HUES64 (cell line): ENCODE data around the gene ELOA.

Experiments used
- H3K27ac ChIP-seq: 2 replicates; pipeline ENCODE4 v1.7.0; 2013; ENCODE audit warnings: low read depth, low read length, inconsistent platforms
- H3K27me3 ChIP-seq: 2 replicates; pipeline ENCODE4 v1.6.1; 2013; ENCODE audit warnings: mild to moderate bottlenecking, low read length; ENCODE audit not compliant: insufficient read depth
- H3K36me3 ChIP-seq: 2 replicates; pipeline ENCODE4 v1.6.1; 2013; ENCODE audit warnings: mild to moderate bottlenecking, low read length; ENCODE audit not compliant: insufficient read depth
- H3K4me1 ChIP-seq: 2 replicates; pipeline ENCODE4 v1.6.1; 2013; ENCODE audit warnings: mild to moderate bottlenecking, low read length, moderate library complexity; ENCODE audit not compliant: insufficient read depth
- H3K4me3 ChIP-seq: 2 replicates; pipeline ENCODE4 v1.5.1; 2013; ENCODE audit warnings: mild to moderate bottlenecking, low read length, moderate library complexity
- H3K9ac ChIP-seq: 2 replicates; pipeline ENCODE4 v1.6.1; 2013; ENCODE audit warnings: mild to moderate bottlenecking, low read depth, low read length
- H3K9me3 ChIP-seq: 2 replicates; pipeline ENCODE4 v1.6.1; 2013; ENCODE audit warnings: low read depth, low read length; ENCODE audit not compliant: insufficient read depth
- WGBS: fragments of 150-250, 120-280 bp; methylation state at CpG from one replicate; pipeline ENCODE4 v1.1.7; 2013; ENCODE audit warnings: missing lambda C conversion rate; 5-methylcytosine and 5-hydroxymethylcytosine counted together

Gene ELOA

DNA sequence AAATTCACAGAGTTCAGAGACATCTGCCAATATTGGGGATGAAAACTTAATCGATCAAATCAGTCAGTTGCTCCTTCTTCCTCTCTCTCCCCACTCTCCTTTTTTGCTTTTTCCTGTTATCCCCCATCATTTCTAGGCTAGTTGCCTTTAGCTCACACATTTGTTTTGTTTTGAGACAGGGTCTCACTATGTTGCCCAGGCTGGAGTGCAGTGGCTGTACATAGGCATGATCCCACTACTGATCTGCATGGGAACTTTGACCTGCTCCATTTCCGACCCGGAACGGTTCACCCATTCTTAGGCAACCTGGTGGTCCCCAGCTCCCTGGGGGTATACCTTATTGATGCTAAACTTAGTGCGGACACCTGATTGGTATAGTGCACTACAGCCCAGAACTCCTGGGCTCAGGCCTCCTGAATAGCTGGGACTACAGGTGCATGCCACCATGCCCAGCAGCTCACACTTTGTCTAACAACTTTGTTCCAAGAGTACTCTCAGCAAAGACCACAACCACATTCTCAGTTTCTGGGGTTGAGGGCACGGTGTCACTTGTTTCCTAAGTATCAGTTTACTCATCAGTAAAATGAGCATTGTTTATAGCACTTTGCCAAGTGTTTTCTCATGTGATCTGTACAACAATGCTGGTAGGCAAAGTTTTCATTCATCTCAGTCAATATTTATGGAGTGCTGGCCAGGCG lies 6.7 kb upstream of the ELOA start:
- 97% methylated on average over 7 of the region's 7 CpGs for WGBS
- Histone ChIP-seq H3K36me3 (no peaks in the 10 kb centered on the region), H3K4me3 (no peak overlapping the region), H3K9ac (no peak overlapping the region), H3K27me3 (no peaks in the 10 kb centered on the region), H3K27ac (no peak overlapping the region), H3K4me1 (no peaks in the 10 kb centered on the region), H3K9me3 (no peaks in the 10 kb centered on the region)

DNA sequence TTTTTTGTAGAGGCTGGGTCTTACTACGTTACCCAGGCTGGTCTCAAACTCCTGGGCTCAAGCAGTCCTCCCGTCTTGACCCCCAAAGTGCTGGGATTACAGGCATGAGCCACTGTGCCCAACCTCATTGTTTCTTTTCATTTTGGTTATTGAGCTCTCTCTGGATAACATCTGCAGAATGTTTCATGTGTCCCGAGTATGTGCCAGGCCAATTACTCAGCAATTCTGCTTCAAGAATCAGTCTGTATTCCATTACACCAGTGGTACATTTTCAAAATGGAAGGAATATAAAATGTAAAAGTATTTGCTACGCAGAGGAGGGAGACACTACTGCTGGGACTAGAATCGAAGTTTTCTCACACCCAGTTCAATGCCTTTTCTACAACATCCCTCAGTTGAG lies 1.7 kb upstream of the ELOA start:
- WGBS: 96% methylated on average over 3 of the region's 5 CpGs
- H3K9me3 ChIP-seq: no peaks in the 10 kb centered on the region
- H3K27me3 ChIP-seq: no peaks in the 10 kb centered on the region
- H3K9ac ChIP-seq: no peak overlapping the region
- H3K4me1 ChIP-seq: peaks cover 13% of the 10 kb centered on the region
- no peak overlapping the region for H3K4me3 ChIP-seq
- H3K36me3 ChIP-seq: peaks cover 10% of the 10 kb centered on the region
- H3K27ac ChIP-seq: no peak overlapping the region

DNA sequence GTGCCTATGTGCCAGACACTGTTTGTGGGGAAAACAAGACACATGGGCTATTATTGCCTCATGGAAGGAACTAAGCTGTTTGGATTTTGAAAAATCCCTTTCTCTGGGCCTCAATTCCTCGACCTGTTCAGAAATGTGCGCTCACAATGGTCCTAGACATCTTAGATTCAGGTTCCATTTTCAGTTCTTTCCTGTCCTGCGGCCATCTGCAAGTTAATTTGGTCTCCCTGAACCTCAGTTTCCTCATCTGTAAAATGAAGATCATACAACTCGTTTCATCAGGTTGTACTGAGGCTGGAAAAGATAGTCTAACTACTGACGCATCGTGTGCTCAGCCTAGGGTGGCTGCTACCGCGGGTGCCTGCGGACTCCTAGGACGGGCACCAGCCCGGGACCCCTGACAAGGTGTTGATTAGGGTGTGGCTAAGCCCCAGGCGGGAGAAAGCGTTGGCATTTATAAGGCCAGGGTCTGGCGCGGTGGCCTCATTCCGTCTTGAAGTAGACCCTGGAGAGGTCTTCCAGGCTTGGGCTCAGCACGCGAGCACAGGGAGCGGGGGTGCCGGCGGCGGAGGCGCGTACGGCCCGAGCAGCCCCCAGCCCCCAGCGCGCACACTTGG lies 493 bp upstream of the ELOA start:
- WGBS: 15% methylated on average over 28 of the region's 28 CpGs
- H3K27me3 ChIP-seq: no peaks in the 10 kb centered on the region
- H3K36me3 ChIP-seq: peaks cover 21% of the 10 kb centered on the region
- peak overlapping the region; percentile 92 for H3K4me3 ChIP-seq
- no peaks in the 10 kb centered on the region for H3K9me3 ChIP-seq
- H3K9ac ChIP-seq: peak overlapping the region; percentile 88
- H3K27ac ChIP-seq: peak overlapping the region; percentile 81
- H3K4me1 ChIP-seq: peaks cover 13% of the 10 kb centered on the region

DNA sequence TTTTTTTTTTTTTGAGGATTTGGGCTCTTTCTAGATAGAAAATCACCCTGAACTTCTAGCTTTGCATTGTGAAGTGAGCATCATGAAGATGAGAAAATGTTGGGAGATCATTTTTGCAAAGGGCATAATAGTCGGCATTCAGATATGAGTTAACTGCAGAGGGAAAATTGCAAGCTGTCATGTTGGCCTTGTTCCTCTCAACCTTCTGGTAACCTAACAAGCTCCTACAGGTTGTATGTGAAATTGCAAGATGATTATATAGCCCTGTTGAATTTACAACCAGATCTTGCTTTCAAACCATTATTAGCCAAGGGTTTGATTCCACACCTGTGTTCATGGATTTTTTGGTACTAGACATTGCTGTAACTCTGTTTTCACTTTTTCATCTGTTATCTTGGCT lies 2.2 kb downstream of the ELOA start:
- no peak overlapping the region for H3K4me3 ChIP-seq
- H3K9ac ChIP-seq: no peak overlapping the region
- H3K27ac ChIP-seq: no peak overlapping the region
- H3K36me3 ChIP-seq: peaks cover 43% of the 10 kb centered on the region
- 96% methylated on average over 1 of the region's 1 CpG for WGBS
- no peaks in the 10 kb centered on the region for H3K9me3 ChIP-seq
- peaks cover 13% of the 10 kb centered on the region for H3K4me1 ChIP-seq
- no peaks in the 10 kb centered on the region for H3K27me3 ChIP-seq

DNA sequence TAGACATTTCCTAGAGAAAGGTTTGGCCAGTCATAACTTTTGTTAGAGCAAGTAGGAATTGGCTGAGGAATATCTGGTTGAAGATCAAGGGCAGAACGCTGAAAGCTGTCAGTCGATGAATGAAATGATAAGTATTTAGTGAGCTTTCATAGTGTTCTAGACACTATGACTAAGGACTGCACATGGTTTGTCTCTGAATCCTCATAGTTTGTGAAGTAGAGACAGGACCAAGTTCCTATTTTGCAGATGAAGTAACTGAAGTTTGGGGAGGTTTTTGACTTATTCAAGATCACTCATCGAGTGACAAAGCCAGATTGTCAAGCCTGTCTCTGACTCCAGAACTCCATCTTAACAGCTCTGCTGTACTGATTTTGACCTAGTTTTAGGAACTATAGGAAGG lies 4.7 kb downstream of the ELOA start:
- Histone ChIP-seq H3K9ac (no peak overlapping the region), H3K27me3 (no peaks in the 10 kb centered on the region), H3K36me3 (peaks cover 68% of the 10 kb centered on the region), H3K4me1 (peaks cover 9% of the 10 kb centered on the region), H3K27ac (no peak overlapping the region), H3K9me3 (no peaks in the 10 kb centered on the region), H3K4me3 (no peak overlapping the region)
- 93% methylated on average over 3 of the region's 3 CpGs for WGBS

DNA sequence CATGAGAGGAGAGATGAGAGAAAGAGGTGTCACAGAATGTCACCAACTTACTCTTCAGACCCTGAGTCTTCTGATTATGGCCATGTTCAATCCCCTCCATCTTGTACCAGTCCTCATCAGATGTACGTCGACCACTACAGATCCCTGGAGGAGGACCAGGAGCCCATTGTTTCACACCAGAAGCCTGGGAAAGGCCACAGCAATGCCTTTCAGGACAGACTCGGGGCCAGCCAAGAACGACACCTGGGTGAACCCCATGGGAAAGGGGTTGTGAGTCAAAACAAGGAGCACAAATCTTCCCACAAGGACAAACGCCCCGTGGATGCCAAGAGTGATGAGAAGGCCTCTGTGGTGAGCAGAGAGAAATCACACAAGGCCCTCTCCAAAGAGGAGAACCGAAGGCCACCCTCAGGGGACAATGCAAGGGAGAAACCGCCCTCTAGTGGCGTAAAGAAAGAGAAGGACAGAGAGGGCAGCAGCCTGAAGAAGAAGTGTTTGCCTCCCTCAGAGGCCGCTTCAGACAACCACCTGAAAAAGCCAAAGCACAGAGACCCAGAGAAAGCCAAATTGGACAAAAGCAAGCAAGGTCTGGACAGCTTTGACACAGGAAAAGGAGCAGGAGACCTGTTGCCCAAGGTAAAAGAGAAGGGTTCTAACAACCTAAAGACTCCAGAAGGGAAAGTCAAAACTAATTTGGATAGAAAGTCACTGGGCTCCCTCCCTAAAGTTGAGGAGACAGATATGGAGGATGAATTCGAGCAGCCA lies 8.0 kb downstream of the ELOA start:
- no peaks in the 10 kb centered on the region for H3K27me3 ChIP-seq
- H3K9ac ChIP-seq: no peak overlapping the region
- no peaks in the 10 kb centered on the region for H3K9me3 ChIP-seq
- 83% methylated on average over 11 of the region's 11 CpGs for WGBS
- H3K27ac ChIP-seq: no peak overlapping the region
- no peaks in the 10 kb centered on the region for H3K4me1 ChIP-seq
- no peak overlapping the region for H3K4me3 ChIP-seq
- H3K36me3 ChIP-seq: peaks cover 94% of the 10 kb centered on the region

DNA sequence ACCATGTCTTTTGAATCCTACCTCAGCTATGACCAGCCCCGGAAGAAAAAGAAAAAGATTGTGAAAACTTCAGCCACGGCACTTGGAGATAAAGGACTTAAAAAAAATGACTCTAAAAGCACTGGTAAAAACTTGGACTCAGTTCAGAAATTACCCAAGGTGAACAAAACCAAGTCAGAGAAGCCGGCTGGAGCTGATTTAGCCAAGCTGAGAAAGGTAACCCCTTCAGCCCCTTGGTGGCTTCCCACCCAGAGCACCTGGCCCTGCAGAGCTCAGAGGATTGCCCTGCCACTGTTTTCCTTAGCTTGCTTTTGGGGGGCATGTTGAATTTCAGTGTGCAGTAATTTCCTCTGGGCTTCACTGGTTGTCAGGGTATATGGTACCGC lies 8.5 kb downstream of the ELOA start:
- H3K4me1 ChIP-seq: no peaks in the 10 kb centered on the region
- no peak overlapping the region for H3K4me3 ChIP-seq
- peaks cover 94% of the 10 kb centered on the region for H3K36me3 ChIP-seq
- no peaks in the 10 kb centered on the region for H3K27me3 ChIP-seq
- no peaks in the 10 kb centered on the region for H3K9me3 ChIP-seq
- no peak overlapping the region for H3K9ac ChIP-seq
- no peak overlapping the region for H3K27ac ChIP-seq
- 96% methylated on average over 4 of the region's 4 CpGs for WGBS

DNA sequence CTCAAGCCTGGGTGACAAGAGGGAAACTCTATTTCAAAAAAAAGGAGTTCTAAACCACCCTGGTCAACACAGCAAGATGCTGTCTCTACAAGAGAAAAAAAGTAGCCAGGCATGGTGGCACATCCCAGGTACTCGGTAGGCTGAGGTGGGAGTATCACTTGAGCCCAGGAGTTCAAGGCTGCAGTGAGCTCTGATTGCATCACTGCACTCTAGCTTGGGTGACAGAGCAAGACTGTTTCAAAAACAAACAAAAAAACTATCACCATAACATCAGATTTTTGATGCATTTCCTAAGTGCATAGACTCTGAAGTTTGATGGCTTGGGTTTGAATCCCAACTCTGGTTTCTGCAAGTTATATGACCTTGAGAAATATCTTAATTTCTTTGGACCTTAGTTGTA lies 9.6 kb downstream of the ELOA start:
- H3K9ac ChIP-seq: no peak overlapping the region
- no peak overlapping the region for H3K27ac ChIP-seq
- no peaks in the 10 kb centered on the region for H3K4me1 ChIP-seq
- no peak overlapping the region for H3K4me3 ChIP-seq
- no peaks in the 10 kb centered on the region for H3K9me3 ChIP-seq
- WGBS: 100% methylated on average over 1 of the region's 1 CpG
- H3K27me3 ChIP-seq: no peaks in the 10 kb centered on the region
- H3K36me3 ChIP-seq: peaks cover 94% of the 10 kb centered on the region

DNA sequence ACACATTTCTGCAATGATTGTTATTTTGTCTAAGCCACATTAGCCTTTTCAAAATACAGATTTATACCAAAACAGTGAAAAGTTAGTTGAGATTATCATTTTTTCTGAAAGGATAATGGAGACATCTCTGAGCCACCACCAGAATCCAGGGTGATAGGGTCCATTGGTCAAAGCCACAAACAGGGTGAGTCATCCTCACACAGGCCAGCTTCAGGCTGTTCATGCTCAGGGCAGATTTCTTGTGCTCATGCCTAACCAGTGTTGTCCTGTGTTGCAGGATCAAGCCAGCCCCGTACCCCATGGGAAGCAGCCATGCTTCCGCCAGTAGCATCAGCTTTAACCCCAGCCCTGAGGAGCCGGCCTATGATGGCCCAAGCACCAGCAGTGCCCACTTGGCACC lies 13.4 kb downstream of the ELOA start:
- peaks cover 98% of the 10 kb centered on the region for H3K36me3 ChIP-seq
- H3K27me3 ChIP-seq: no peaks in the 10 kb centered on the region
- H3K4me3 ChIP-seq: no peak overlapping the region
- 98% methylated on average over 3 of the region's 3 CpGs for WGBS
- H3K27ac ChIP-seq: no peak overlapping the region
- H3K4me1 ChIP-seq: no peaks in the 10 kb centered on the region
- H3K9me3 ChIP-seq: no peaks in the 10 kb centered on the region
- no peak overlapping the region for H3K9ac ChIP-seq

DNA sequence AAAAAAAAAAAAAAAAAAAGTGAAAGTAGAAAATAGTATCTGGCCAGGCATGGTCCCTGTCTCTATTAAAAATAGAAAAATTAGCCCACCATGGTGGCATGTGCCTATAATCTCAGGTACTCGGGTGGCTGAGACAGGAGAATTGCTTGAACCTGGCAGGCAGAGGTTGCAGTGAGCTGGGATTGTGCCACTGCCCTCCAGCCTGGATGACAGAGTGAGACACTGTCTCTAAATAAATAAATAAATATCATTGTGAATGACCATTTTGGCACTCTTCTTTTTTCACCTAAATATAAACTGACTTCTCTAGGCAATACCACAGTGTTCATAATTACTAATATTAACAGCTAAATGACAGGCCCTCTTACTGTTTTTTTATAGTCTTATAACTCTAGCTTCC lies 14.5 kb downstream of the ELOA start:
- H3K4me3 ChIP-seq: no peak overlapping the region
- no peak overlapping the region for H3K9ac ChIP-seq
- no peaks in the 10 kb centered on the region for H3K27me3 ChIP-seq
- WGBS: 100% methylated on average over 1 of the region's 1 CpG
- peaks cover 97% of the 10 kb centered on the region for H3K36me3 ChIP-seq
- H3K4me1 ChIP-seq: no peaks in the 10 kb centered on the region
- no peaks in the 10 kb centered on the region for H3K9me3 ChIP-seq
- H3K27ac ChIP-seq: no peak overlapping the region

DNA sequence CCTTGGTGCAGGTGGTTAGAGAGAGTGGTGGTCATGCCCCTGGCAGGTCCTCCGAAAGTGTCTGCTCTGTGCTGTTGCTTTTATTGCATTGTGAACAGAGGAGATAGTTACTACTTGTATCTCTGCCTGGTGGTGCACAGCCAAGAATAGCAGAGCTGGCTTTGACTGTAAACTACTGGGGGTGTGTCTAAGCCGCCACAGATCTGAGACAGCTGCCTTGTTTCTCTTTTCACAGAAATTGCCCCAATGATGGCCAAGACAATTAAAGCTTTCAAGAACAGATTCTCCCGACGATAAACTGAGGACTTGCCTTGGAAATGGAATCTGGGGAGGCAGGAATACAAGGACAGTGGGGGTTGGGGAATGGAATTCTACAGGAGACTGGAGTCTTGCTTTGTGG lies 16.0 kb downstream of the ELOA start:
- Histone ChIP-seq H3K4me3 (no peak overlapping the region), H3K27ac (no peak overlapping the region), H3K9ac (no peak overlapping the region), H3K36me3 (peaks cover 91% of the 10 kb centered on the region), H3K27me3 (no peaks in the 10 kb centered on the region), H3K4me1 (no peaks in the 10 kb centered on the region), H3K9me3 (no peaks in the 10 kb centered on the region)
- 95% methylated on average over 4 of the region's 4 CpGs for WGBS
